Measurements from ENCODE around the gene SLC26A2. TPM values are rescaled to one million over a fixed set of nuclear protein-coding genes. Genes with fewer than 3 reads are reported as not detected.

Gene SLC26A2
- total and polyA plus RNA-seq, 4 donors, result 2.8 to 16.1 (median 8.6) TPM

DNA sequence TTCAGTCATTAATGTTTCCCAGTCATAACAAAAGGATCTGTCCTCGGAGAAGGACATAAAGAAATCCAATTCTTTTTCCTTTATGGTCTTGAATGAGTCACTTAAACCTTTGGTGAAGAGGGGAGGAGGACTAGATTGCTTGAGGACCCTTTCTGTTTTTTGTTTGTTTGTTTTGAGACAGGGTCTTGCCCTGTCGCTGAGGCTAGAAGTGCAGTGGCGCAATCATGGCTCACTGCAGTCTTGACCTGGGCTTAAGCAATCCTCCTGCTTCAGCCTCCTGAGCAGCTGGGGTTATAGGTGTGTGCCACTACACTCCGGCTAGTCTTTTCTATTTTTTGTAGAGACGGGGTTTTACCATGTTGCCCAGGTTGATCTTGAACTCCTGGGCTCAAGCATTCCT is 27.6 kb downstream of the SLC26A2 start:
- DNase-seq (no peak), ATAC-seq (ENCODE audit: low FRiP score) (no peak)
- Histone ChIP-seq H3K9me3 (ENCODE audit: control insufficient read depth, low read length) (no peaks in the 10 kb centered on the region), H3K27me3 (ENCODE audit: control insufficient read depth in 1 of 2, insufficient read depth in 2 of 2, low read length in 1 of 2) (no peaks in the 10 kb centered on the region), H3K36me3 (ENCODE audit: control insufficient read depth in 1 of 2, insufficient read depth in 2 of 2, low read length in 1 of 2) (no peaks in the 10 kb centered on the region), H3K27ac (ENCODE audit: low read depth in 1 of 2, low read length in 2 of 2) (no peak overlapping the region), H3K4me1 (ENCODE audit: control insufficient read depth in 1 of 2, insufficient read depth in 2 of 2, low read length in 2 of 2) (no peaks in the 10 kb centered on the region), H3K4me3 (ENCODE audit: low read length in 2 of 2) (no peak overlapping the region)
- WGBS, 2 donors, result 78 to 83% methylated on average over 5 of the region's 5 CpGs
- intact Hi-C loops (cut with DNase I), result loop anchor here in 1 of 2 donors (5.0 kb wide), 1 partner anchor 351 kb away; no protein-coding TSS in a partner anchor

DNA sequence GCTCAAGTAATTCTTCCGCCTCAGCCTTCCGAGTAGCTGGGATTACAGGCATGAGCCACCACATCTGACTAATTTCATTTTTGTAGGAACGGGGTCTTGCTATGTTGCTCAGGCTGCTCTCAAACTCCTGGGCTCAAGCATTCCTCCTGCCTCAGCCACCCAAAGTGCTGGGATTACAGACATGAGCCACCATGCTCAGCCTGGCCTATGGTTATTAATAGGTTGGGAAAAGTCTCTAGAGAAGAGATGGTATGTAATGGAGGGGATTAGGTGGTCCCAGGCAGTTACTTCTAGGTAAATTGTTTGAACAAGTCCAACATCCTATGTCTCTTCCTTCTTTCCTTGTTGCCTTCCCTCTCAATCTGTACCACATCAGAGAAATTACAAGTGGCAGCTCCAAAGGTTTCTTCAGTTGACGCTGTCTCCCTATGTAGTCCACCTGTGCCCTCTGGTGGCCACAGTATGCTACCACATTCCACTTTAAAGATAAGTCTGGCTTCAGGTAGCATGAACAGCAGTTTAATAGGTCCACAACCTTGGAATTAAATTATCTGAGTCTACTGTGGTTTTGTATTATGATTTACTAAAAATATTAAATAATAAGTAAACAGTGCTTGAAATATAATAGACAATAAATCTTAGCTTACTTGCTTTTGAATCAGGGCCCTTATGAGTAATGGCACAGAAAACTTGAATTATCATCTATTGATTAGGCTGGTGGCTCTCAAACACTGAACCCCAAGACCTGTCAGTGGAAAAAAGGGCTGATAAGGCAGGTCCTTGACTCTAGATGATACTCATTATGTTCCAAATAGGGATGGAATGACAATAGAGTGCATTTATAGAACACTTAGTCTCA is 30.2 kb downstream of the SLC26A2 start:
- intact Hi-C loops (cut with DNase I), result loop anchor here (1.0 to 2.0 kb wide), 3 partner anchors 155 to 354 kb away; no protein-coding TSS in a partner anchor
- ATAC-seq (ENCODE audit: low FRiP score) (peak; percentile 76), DNase-seq (peak; percentile 76 to 79)
- Histone ChIP-seq H3K4me1 (ENCODE audit: control insufficient read depth in 1 of 2, insufficient read depth in 2 of 2, low read length in 2 of 2) (peaks cover 8 to 11% of the 10 kb centered on the region in 2 donors), H3K27me3 (ENCODE audit: control insufficient read depth in 1 of 2, insufficient read depth in 2 of 2, low read length in 1 of 2) (no peaks in the 10 kb centered on the region), H3K9me3 (ENCODE audit: control insufficient read depth, low read length) (no peaks in the 10 kb centered on the region), H3K4me3 (ENCODE audit: low read length in 2 of 2) (no peak overlapping the region), H3K36me3 (ENCODE audit: control insufficient read depth in 1 of 2, insufficient read depth in 2 of 2, low read length in 1 of 2) (no peaks in the 10 kb centered on the region), H3K27ac (ENCODE audit: low read depth in 1 of 2, low read length in 2 of 2) (no peak overlapping the region)
- WGBS, 2 donors, result 62 to 64% methylated on average over 4 of the region's 4 CpGs

DNA sequence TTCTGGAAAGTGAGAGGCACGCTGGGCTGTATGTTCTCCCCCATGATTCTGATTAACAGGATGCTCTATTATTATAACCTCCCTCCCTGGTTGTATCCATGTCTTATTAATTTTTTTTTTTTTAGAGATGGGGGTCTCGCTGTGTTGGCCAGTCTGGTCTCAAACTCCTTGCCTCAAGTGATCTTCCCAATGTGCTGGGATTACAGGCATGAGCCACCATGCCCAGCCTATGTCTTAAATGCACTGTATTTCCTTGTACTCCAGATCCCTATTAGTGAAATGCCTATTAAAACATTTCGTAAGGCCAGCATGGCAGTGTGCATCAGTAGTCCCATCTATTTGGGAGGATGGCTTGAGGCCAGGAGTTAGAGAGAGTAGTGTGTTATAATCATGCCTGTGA is 32.9 kb downstream of the SLC26A2 start:
- Histone ChIP-seq H3K4me1 (ENCODE audit: control insufficient read depth in 1 of 2, insufficient read depth in 2 of 2, low read length in 2 of 2) (peaks cover 8 to 11% of the 10 kb centered on the region in 2 donors), H3K9me3 (ENCODE audit: control insufficient read depth, low read length) (no peaks in the 10 kb centered on the region), H3K4me3 (ENCODE audit: low read length in 2 of 2) (no peak overlapping the region), H3K27ac (ENCODE audit: low read depth in 1 of 2, low read length in 2 of 2) (peak overlapping the region in 1 of 2 donors; percentile 51), H3K27me3 (ENCODE audit: control insufficient read depth in 1 of 2, insufficient read depth in 2 of 2, low read length in 1 of 2) (no peaks in the 10 kb centered on the region), H3K36me3 (ENCODE audit: control insufficient read depth in 1 of 2, insufficient read depth in 2 of 2, low read length in 1 of 2) (no peaks in the 10 kb centered on the region)
- 92% methylated on average over 3 of the region's 3 CpGs for WGBS, 2 donors
- DNase-seq (no peak), ATAC-seq (ENCODE audit: low FRiP score) (no peak)
- intact Hi-C loops (cut with DNase I), result no loop called here

DNA sequence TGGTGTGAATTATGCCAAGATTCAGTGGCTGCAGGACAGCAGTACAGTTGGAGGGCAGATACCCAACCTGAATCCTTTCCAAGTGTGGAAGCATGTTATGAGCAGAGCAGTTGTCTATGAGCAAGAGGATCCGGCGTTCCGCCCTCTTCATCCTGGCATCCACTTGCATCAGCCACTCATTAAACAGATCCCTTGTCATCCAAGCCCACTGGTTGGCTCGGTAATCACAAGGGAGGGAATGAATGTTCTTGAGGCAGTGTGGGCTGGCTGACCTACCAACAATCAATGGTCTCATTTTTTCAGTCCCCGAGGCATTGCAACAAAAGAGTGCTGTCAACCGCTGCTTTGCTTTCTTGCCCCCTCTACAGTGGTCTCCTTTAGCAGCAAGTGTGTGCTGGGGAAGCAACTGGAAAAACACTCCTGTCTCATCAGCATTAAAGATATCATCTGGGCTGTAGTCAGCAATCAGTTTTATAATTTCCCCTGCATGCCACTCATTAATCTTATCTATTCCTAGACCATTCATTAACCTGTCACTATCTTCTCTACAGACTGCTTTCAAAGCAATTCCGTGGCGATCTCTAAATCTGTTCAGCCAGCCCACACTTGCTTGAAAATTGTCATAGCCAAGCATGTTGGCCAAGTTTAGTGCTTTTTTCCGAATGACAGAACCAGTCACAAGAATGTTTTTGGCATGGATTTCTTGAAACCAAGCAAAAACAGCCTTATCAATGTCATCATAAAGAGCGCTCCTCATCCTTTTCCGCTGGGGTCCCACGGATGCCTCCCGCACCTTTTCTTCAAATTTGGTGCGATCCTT is 35.0 kb downstream of the SLC26A2 start:
- 66 to 67% methylated on average over 14 of the region's 14 CpGs for WGBS, 2 donors
- H3K4me1 ChIP-seq (ENCODE audit: control insufficient read depth in 1 of 2, insufficient read depth in 2 of 2, low read length in 2 of 2), result peaks cover 8 to 11% of the 10 kb centered on the region in 2 donors
- H3K4me3 ChIP-seq (ENCODE audit: low read length in 2 of 2), result no peak overlapping the region
- ATAC-seq (ENCODE audit: low FRiP score) (no peak), DNase-seq (no peak)
- H3K9me3 ChIP-seq (ENCODE audit: control insufficient read depth, low read length), result no peaks in the 10 kb centered on the region
- intact Hi-C loops (cut with DNase I), result no loop called here
- peak overlapping the region in 1 of 2 donors; percentile 73 for H3K27ac ChIP-seq (ENCODE audit: low read depth in 1 of 2, low read length in 2 of 2)
- no peaks in the 10 kb centered on the region for H3K27me3 ChIP-seq (ENCODE audit: control insufficient read depth in 1 of 2, insufficient read depth in 2 of 2, low read length in 1 of 2)
- H3K36me3 ChIP-seq (ENCODE audit: control insufficient read depth in 1 of 2, insufficient read depth in 2 of 2, low read length in 1 of 2), result no peaks in the 10 kb centered on the region

DNA sequence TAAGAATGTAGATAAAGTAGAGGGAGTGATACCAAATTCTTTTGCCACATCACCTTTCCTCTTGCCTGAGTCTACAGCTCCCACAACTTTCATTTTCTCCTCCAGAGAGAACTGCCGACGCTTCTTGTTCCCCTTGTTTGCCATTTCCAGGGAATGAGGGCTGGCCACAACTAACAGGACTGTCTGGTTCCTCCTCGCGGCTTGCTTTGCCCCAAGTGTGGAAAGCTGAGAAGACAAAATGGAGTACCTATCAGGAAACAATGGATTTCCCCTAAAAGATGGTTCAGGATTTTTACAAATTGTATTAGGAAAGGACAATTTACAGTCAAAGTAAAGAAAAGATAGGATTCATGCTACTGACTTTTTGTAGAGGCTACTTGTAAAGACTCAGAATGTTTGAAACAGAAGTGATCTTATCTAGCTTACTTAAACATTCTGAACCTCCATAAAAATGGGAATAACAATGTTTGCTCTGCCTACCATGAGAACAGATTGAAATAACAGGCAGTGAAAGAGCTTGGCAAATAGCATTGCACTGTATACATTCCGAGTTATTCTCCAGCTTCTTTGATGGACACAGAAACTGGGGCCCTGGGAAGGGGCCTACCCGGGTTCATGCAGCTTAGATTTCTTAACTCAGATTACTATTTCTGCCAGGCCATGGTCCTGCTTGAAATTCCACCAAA is 35.8 kb downstream of the SLC26A2 start:
- 65 to 70% methylated on average over 6 of the region's 6 CpGs for WGBS, 2 donors
- DNase-seq (no peak), ATAC-seq (ENCODE audit: low FRiP score) (no peak)
- H3K27ac ChIP-seq (ENCODE audit: low read depth in 1 of 2, low read length in 2 of 2), result peak overlapping the region in 1 of 2 donors; percentile 68
- H3K36me3 ChIP-seq (ENCODE audit: control insufficient read depth in 1 of 2, insufficient read depth in 2 of 2, low read length in 1 of 2), result no peaks in the 10 kb centered on the region
- intact Hi-C loops (cut with DNase I), result no loop called here
- peaks cover 8 to 11% of the 10 kb centered on the region in 2 donors for H3K4me1 ChIP-seq (ENCODE audit: control insufficient read depth in 1 of 2, insufficient read depth in 2 of 2, low read length in 2 of 2)
- no peaks in the 10 kb centered on the region for H3K27me3 ChIP-seq (ENCODE audit: control insufficient read depth in 1 of 2, insufficient read depth in 2 of 2, low read length in 1 of 2)
- no peaks in the 10 kb centered on the region for H3K9me3 ChIP-seq (ENCODE audit: control insufficient read depth, low read length)
- no peak overlapping the region for H3K4me3 ChIP-seq (ENCODE audit: low read length in 2 of 2)

DNA sequence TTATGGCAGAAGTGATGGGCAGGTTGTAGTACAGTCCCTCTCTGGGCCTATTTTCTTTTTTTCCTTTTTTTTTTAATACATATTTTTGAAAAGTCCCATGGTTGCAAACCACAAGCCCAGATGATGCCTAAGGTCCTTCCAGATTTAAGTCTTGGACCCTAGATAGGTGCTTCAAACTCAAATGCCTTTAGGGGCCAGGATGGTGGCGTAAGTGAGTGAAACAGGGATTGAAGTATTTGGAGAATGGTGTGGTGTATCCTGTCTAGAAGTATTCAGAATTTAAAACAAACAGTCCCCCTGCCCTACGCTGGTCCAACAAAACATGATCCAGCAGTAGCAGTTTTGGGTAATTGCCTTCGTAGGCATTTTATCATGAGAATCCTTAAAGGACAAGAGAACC is 37.7 kb downstream of the SLC26A2 start:
- H3K4me1 ChIP-seq (ENCODE audit: control insufficient read depth in 1 of 2, insufficient read depth in 2 of 2, low read length in 2 of 2), result peaks cover 8 to 10% of the 10 kb centered on the region in 2 donors
- H3K4me3 ChIP-seq (ENCODE audit: low read length in 2 of 2), result no peak overlapping the region
- H3K27ac ChIP-seq (ENCODE audit: low read depth in 1 of 2, low read length in 2 of 2), result no peak overlapping the region
- no peaks in the 10 kb centered on the region for H3K9me3 ChIP-seq (ENCODE audit: control insufficient read depth, low read length)
- no peak for DNase-seq
- 96 to 98% methylated on average over 3 of the region's 3 CpGs for WGBS, 2 donors
- no peak for ATAC-seq (ENCODE audit: low FRiP score)
- no peaks in the 10 kb centered on the region for H3K27me3 ChIP-seq (ENCODE audit: control insufficient read depth in 1 of 2, insufficient read depth in 2 of 2, low read length in 1 of 2)
- no peaks in the 10 kb centered on the region for H3K36me3 ChIP-seq (ENCODE audit: control insufficient read depth in 1 of 2, insufficient read depth in 2 of 2, low read length in 1 of 2)
- intact Hi-C loops (cut with DNase I), result no loop called here

DNA sequence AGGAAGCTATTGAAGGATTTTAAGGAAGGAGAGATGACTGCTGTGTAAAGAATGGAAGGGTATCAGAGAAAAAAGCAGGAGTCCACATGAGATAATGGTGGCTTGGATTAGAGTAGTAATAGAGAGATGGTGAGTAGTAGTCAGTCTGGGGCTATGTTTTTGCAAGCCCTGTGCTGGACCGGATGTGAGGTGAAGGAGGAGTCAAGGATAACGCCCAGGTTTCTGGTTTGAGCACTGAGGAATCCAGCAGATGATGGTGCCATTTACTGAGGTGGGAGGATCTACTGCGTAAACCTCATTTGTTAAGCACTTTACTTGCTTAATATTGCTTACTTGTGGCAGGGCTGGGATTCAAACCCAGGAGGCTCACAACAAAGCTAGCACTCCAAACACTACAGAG is 38.8 kb downstream of the SLC26A2 start:
- H3K36me3 ChIP-seq (ENCODE audit: control insufficient read depth in 1 of 2, insufficient read depth in 2 of 2, low read length in 1 of 2), result no peaks in the 10 kb centered on the region
- DNase-seq, result no peak
- H3K4me3 ChIP-seq (ENCODE audit: low read length in 2 of 2), result peak overlapping the region in 1 of 2 donors; percentile 32
- intact Hi-C loops (cut with DNase I), result no loop called here
- H3K4me1 ChIP-seq (ENCODE audit: control insufficient read depth in 1 of 2, insufficient read depth in 2 of 2, low read length in 2 of 2), result peaks cover under 1 to 5% of the 10 kb centered on the region in 2 donors
- WGBS, 2 donors, result 73 to 74% methylated on average over 3 of the region's 3 CpGs
- no peak for ATAC-seq (ENCODE audit: low FRiP score)
- no peaks in the 10 kb centered on the region for H3K9me3 ChIP-seq (ENCODE audit: control insufficient read depth, low read length)
- H3K27me3 ChIP-seq (ENCODE audit: control insufficient read depth in 1 of 2, insufficient read depth in 2 of 2, low read length in 1 of 2), result no peaks in the 10 kb centered on the region
- no peak overlapping the region for H3K27ac ChIP-seq (ENCODE audit: low read depth in 1 of 2, low read length in 2 of 2)

DNA sequence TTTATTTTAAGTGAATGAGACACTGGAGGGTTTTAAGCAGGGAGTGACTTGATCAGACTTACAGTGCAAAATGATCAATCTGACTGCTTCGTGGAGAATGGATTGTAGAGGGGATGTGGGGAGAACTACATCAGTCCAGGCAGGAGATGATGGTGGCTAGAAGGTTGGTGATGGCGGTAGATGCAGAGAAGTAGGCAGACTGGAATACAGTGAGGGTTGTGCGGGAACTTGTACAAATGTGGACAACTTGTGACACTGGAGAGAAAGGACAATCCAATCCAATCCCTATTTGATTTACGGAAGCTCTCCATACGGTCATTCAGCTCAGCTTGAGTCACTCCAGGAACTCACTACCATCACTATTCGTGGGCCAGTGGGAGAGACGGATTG is 39.3 kb downstream of the SLC26A2 start:
- H3K27me3 ChIP-seq (ENCODE audit: control insufficient read depth in 1 of 2, insufficient read depth in 2 of 2, low read length in 1 of 2), result no peaks in the 10 kb centered on the region
- H3K9me3 ChIP-seq (ENCODE audit: control insufficient read depth, low read length), result no peaks in the 10 kb centered on the region
- H3K27ac ChIP-seq (ENCODE audit: low read depth in 1 of 2, low read length in 2 of 2), result peak overlapping the region in 1 of 2 donors; percentile 83
- intact Hi-C loops (cut with DNase I), result loop anchor here in 1 of 2 donors (5.0 kb wide), 1 partner anchor 132 kb away; no protein-coding TSS in a partner anchor
- peak overlapping the region; percentile 32 to 77 for H3K4me3 ChIP-seq (ENCODE audit: low read length in 2 of 2)
- H3K36me3 ChIP-seq (ENCODE audit: control insufficient read depth in 1 of 2, insufficient read depth in 2 of 2, low read length in 1 of 2), result peaks cover 0 to under 1% of the 10 kb centered on the region in 2 donors
- 12% methylated on average over 7 of the region's 7 CpGs for WGBS, 2 donors
- H3K4me1 ChIP-seq (ENCODE audit: control insufficient read depth in 1 of 2, insufficient read depth in 2 of 2, low read length in 2 of 2), result peaks cover 0 to 4% of the 10 kb centered on the region in 2 donors
- DNase-seq (no peak), ATAC-seq (ENCODE audit: low FRiP score) (no peak)

Measured in aorta (tissue), 5 donors.